A549 (cell line): ENCODE measurements around the gene MAFG. TPM values are rescaled to one million over a fixed set of nuclear protein-coding genes. Genes with fewer than 3 reads are reported as not detected.

Experiments used
- ATAC-seq, 2 experiments: fragments of 200-7000 bp in 1 of 2; fragments of >200 bp in 1 of 2; cut with Nextera tagmentation in 1 of 2; cut with Tn5 transposase in 1 of 2; 3 replicates each; pipeline versions ENCODE4 v1.8.0 to v1.9.1; 2018 to 2020; ENCODE audit warnings: mild to moderate bottlenecking in 1 of 2, moderate library complexity in 1 of 2
- CTCF ChIA-PET: fragments of 300-600 bp; sonication (Branson Sonifier 250); formaldehyde crosslinking; extraction: SDS; loops from one replicate; lab custom pipeline; 2021; ENCODE audit warnings: antibody characterized with exemption, inconsistent platforms; lab: Yijun Ruan, JAX
- POLR2A ChIA-PET: fragments of 350-600 bp; formaldehyde crosslinking; extraction: SDS; loops from one replicate; lab custom pipeline; 2021; ENCODE audit warnings: antibody characterized with exemption, inconsistent platforms; lab: Yijun Ruan, JAX
- DNase-seq, 2 experiments: peaks; one replicate each; pipeline versions ENCODE4 v3.0.0 to v3.0.0-alpha.2; 2011 to 2016; ENCODE audit warnings: low read depth in 1 of 2, low spot score in 1 of 2
- FAIRE-seq: peaks from 2 replicates; lab custom pipeline; 2011; peaks lifted over from hg19 to GRCh38; lab: Jason Lieb, UNC
- H3K27ac ChIP-seq, 2 experiments: fragments of >200 bp; sonication (Bioruptor Twin); formaldehyde crosslinking; 3 replicates each; pipeline ENCODE4 v1.5.1; 2016 to 2017
- H3K4me1 ChIP-seq: fragments of >200 bp; sonication (Bioruptor Twin); formaldehyde crosslinking; 3 replicates; pipeline ENCODE4 v1.6.1; 2016
- H3K4me2 ChIP-seq: fragments of >200 bp; sonication (Bioruptor Twin); formaldehyde crosslinking; 3 replicates; pipeline ENCODE4 v1.6.1; 2016
- H3K4me3 ChIP-seq: fragments of >200 bp; sonication (Bioruptor Twin); formaldehyde crosslinking; 3 replicates; pipeline ENCODE4 v1.5.1; 2016
- H3K9me3 ChIP-seq: fragments of >200 bp; sonication (Bioruptor Twin); formaldehyde crosslinking; 3 replicates; pipeline ENCODE4 v1.6.1; 2016
- CHD2 ChIP-seq: fragments of 150-350 bp; IDR thresholded peaks from 2 replicates; pipeline ENCODE4 v1.6.1; 2014; ENCODE audit warnings: low read length; ENCODE audit not compliant: partially characterized antibody
- CHD4 ChIP-seq: fragments of 200-600 bp; sonication (generic); IDR thresholded peaks from 2 replicates; pipeline ENCODE4 v1.6.1; 2016; ENCODE audit warnings: antibody characterized with exemption, mild to moderate bottlenecking, borderline replicate concordance
- EHMT2 ChIP-seq: fragments of 200-600 bp; sonication (generic); IDR thresholded peaks from 2 replicates; pipeline ENCODE4 v1.6.1; 2016; ENCODE audit warnings: antibody characterized with exemption, low read depth, mild to moderate bottlenecking, moderate library complexity
- ESRRA ChIP-seq: fragments of 150-350 bp; IDR thresholded peaks from 2 replicates; pipeline ENCODE4 v1.6.1; 2014; ENCODE audit warnings: mild to moderate bottlenecking, low read length, borderline replicate concordance
- FOXS1 ChIP-seq: fragments of 250-450 bp; sonication (Bioruptor Pico); IDR thresholded peaks from 2 replicates; pipeline ENCODE4 v1.5.0; 2020; ENCODE audit warnings: mild to moderate bottlenecking, moderate library complexity
- HDAC2 ChIP-seq: fragments of 200-600 bp; sonication (generic); IDR thresholded peaks from 2 replicates; pipeline ENCODE4 v1.6.1; 2016
- HES2 ChIP-seq: fragments of >200 bp; sonication (Bioruptor Twin); formaldehyde crosslinking; IDR thresholded peaks from 2 replicates; pipeline ENCODE4 v1.6.1; 2016
- HEYL ChIP-seq: fragments of 250-450 bp; sonication (Bioruptor Pico); IDR thresholded peaks from 2 replicates; pipeline ENCODE4 v1.8.0; 2021; ENCODE audit warnings: mild to moderate bottlenecking, moderate library complexity
- HOXA7 ChIP-seq: fragments of 250-450 bp; sonication (Bioruptor Pico); IDR thresholded peaks from 2 replicates; pipeline ENCODE4 v1.5.0; 2020; ENCODE audit warnings: mild to moderate bottlenecking, moderate library complexity
- KDM1A ChIP-seq: fragments of 200-600 bp; sonication (generic); IDR thresholded peaks from 2 replicates; pipeline ENCODE4 v1.6.1; 2016; ENCODE audit warnings: low read depth, mild to moderate bottlenecking
- MAFK ChIP-seq: fragments of 450-650 bp; IDR thresholded peaks from 2 replicates; pipeline ENCODE4 v1.6.1; 2014; ENCODE audit not compliant: partially characterized antibody
- NR3C1 ChIP-seq: fragments of >200 bp; sonication (Bioruptor Twin); formaldehyde crosslinking; IDR thresholded peaks from 3 replicates; pipeline ENCODE4 v1.6.1; 2017
- PHF8 ChIP-seq: fragments of 200-600 bp; sonication (generic); IDR thresholded peaks from 2 replicates; pipeline ENCODE4 v1.6.1; 2016; ENCODE audit warnings: low read depth, mild to moderate bottlenecking, antibody characterized with exemption, moderate library complexity, borderline replicate concordance
- POLR2A ChIP-seq: IDR thresholded peaks from 2 replicates; pipeline ENCODE4 v1.6.1; 2012; ENCODE audit warnings: mild to moderate bottlenecking, low read length
- POLR2AphosphoS2 ChIP-seq: conservative IDR thresholded peaks from 2 replicates; pipeline ENCODE4 v1.6.1; 2012; ENCODE audit warnings: low read length, improper control_type of control experiment, inconsistent platforms
- RAD21 ChIP-seq, 2 experiments: fragments of >200 bp in 1 of 2; sonication (Bioruptor Twin) in 1 of 2; formaldehyde crosslinking in 1 of 2; IDR thresholded peaks in 1 of 2; conservative IDR thresholded peaks in 1 of 2; 2 replicates in 1 of 2; 3 replicates in 1 of 2; pipeline ENCODE4 v1.6.1; 2012 to 2018; ENCODE audit warnings: inconsistent platforms in 1 of 2
- SMC3 ChIP-seq: fragments of >200 bp; sonication (Bioruptor Twin); formaldehyde crosslinking; IDR thresholded peaks from 3 replicates; pipeline ENCODE4 v1.6.1; 2018; ENCODE audit warnings: inconsistent platforms
- TFCP2L1 ChIP-seq: fragments of 250-450 bp; sonication (Bioruptor Pico); IDR thresholded peaks from 2 replicates; pipeline ENCODE4 v1.5.0; 2021; ENCODE audit warnings: mild to moderate bottlenecking
- TP53 ChIP-seq: fragments of 250-450 bp; sonication (Bioruptor Pico); IDR thresholded peaks from 2 replicates; pipeline ENCODE4 v1.5.0; 2021; ENCODE audit warnings: mild to moderate bottlenecking, moderate library complexity
- ZNF302 ChIP-seq: fragments of 250-450 bp; sonication (Bioruptor Pico); IDR thresholded peaks from 2 replicates; pipeline ENCODE4 v1.9.0; 2021; ENCODE audit warnings: inconsistent platforms, mild to moderate bottlenecking, moderate library complexity
- ZSCAN20 ChIP-seq: fragments of 250-450 bp; sonication (Bioruptor Pico); IDR thresholded peaks from 2 replicates; pipeline ENCODE4 v1.8.0; 2022; ENCODE audit warnings: mild to moderate bottlenecking, moderate library complexity
- WGBS: methylation state at CpG from one replicate; pipeline ENCODE4 v1.1.6; 2017; ENCODE audit errors: missing lambda C conversion rate; 5-methylcytosine and 5-hydroxymethylcytosine counted together
- polyA plus RNA-seq, 4 experiments: library from polyadenylated mRNA; depleted of rRNA in 3 of 4; stranded (reverse); fragments of >200 nt; fragmentation: RNase III in 1 of 4; extraction: RNeasy Plus Mini Kit Qiagen cat#74134 plus additional on column Dnase treatment in 1 of 4; gene quantifications; 2 replicates in 3 of 4; 3 replicates in 1 of 4; pipeline ENCODE4 v1.2.3, GENCODE V29; 2011 to 2017
- TF ChIP-seq, protein P1 (sequence below): fragments of >200 bp; sonication (Bioruptor Twin); formaldehyde crosslinking; IDR thresholded peaks from 3 replicates; pipeline ENCODE4 v1.6.1; 2016
- TF ChIP-seq, protein P2 (sequence below): fragments of 200-600 bp; sonication (generic); IDR thresholded peaks from 2 replicates; pipeline ENCODE4 v1.6.1; 2016; ENCODE audit warnings: antibody characterized with exemption, mild to moderate bottlenecking, moderate library complexity
- TF ChIP-seq, protein P3 (sequence below): fragments of 450-650 bp; IDR thresholded peaks from 2 replicates; pipeline ENCODE4 v1.6.1; 2014; ENCODE audit warnings: antibody characterized with exemption

MAFG gene
- polyA plus RNA-seq, 2 of the 4 experiments (the other 2 are of a cell fraction): 47.9 to 57.9 TPM

- H3K9me3 ChIP-seq: no peaks in the 10 kb centered on the region
- TF ChIP-seq TFCP2L1 (no peak), ESRRA (no peak), CHD4 (no peak), EHMT2 (no peak), ZSCAN20 (CRISPR knock-in tag) (no peak), MAFK (no peak), SMC3 (no peak), HEYL (CRISPR knock-in tag) (no peak), HOXA7 (CRISPR knock-in tag) (no peak)
- TF ChIP-seq, protein P1, sequence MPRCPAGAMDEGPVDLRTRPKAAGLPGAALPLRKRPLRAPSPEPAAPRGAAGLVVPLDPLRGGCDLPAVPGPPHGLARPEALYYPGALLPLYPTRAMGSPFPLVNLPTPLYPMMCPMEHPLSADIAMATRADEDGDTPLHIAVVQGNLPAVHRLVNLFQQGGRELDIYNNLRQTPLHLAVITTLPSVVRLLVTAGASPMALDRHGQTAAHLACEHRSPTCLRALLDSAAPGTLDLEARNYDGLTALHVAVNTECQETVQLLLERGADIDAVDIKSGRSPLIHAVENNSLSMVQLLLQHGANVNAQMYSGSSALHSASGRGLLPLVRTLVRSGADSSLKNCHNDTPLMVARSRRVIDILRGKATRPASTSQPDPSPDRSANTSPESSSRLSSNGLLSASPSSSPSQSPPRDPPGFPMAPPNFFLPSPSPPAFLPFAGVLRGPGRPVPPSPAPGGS: no peak
- no peak overlapping the region for H3K4me2 ChIP-seq
- FAIRE-seq (no peak), ATAC-seq (no peak), DNase-seq (no peak)
- CTCF ChIA-PET: interaction anchor here (0.9 to 17.3 kb wide), 8 partner anchors 13 to 85 kb away, joined by 3 to 170 read pairs (median 5); partner anchors contain the start of genes CENPX, LRRC45, MAFG and NOTUM
- 77% methylated on average over 9 of the region's 9 CpGs for WGBS
- H3K4me3 ChIP-seq: no peak overlapping the region
- POLR2A ChIA-PET: no interaction called here
- no peak overlapping the region for H3K27ac ChIP-seq
- no peaks in the 10 kb centered on the region for H3K4me1 ChIP-seq
Observed at GRCh38 chr17:81944858-81945257, 17.3 kb upstream of the MAFG start.

- FAIRE-seq: no peak
Observed at GRCh38 chr17:81942167-81942553, 14.6 kb upstream of the MAFG start.

More at GRCh38 chr17:81942167-81942553, 14.6 kb upstream of the MAFG start:
- ChIA-PET POLR2A (no interaction called here), CTCF (interaction anchor here (0.6 to 17.3 kb wide), 10 partner anchors 8 to 433 kb away, joined by 3 to 170 read pairs (median 4); partner anchors contain the start of genes CENPX, LRRC45, MAFG and NOTUM)
- ATAC-seq: no peak
- H3K4me3 ChIP-seq: no peak overlapping the region
- peaks cover 4% of the 10 kb centered on the region; the same call in 2 of the 3 replicates for H3K4me1 ChIP-seq
- TF ChIP-seq CHD2 (no peak), POLR2A (no peak), FOXS1 (CRISPR knock-in tag) (no peak), HES2 (no peak), ESRRA (no peak), HDAC2 (no peak), ZNF302 (no peak), KDM1A (no peak), TP53 (CRISPR knock-in tag) (no peak), POLR2AphosphoS2 (no peak), PHF8 (no peak), RAD21 (conservative IDR thresholded peaks at IDR 0.05 in 1 of 2, IDR thresholded peaks at IDR 0.05 in 1 of 2) (no peak), SMC3 (no peak), NR3C1 (no peak)
- TF ChIP-seq, protein P2, sequence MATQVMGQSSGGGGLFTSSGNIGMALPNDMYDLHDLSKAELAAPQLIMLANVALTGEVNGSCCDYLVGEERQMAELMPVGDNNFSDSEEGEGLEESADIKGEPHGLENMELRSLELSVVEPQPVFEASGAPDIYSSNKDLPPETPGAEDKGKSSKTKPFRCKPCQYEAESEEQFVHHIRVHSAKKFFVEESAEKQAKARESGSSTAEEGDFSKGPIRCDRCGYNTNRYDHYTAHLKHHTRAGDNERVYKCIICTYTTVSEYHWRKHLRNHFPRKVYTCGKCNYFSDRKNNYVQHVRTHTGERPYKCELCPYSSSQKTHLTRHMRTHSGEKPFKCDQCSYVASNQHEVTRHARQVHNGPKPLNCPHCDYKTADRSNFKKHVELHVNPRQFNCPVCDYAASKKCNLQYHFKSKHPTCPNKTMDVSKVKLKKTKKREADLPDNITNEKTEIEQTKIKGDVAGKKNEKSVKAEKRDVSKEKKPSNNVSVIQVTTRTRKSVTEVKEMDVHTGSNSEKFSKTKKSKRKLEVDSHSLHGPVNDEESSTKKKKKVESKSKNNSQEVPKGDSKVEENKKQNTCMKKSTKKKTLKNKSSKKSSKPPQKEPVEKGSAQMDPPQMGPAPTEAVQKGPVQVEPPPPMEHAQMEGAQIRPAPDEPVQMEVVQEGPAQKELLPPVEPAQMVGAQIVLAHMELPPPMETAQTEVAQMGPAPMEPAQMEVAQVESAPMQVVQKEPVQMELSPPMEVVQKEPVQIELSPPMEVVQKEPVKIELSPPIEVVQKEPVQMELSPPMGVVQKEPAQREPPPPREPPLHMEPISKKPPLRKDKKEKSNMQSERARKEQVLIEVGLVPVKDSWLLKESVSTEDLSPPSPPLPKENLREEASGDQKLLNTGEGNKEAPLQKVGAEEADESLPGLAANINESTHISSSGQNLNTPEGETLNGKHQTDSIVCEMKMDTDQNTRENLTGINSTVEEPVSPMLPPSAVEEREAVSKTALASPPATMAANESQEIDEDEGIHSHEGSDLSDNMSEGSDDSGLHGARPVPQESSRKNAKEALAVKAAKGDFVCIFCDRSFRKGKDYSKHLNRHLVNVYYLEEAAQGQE: no peak
- TF ChIP-seq, protein P3, sequence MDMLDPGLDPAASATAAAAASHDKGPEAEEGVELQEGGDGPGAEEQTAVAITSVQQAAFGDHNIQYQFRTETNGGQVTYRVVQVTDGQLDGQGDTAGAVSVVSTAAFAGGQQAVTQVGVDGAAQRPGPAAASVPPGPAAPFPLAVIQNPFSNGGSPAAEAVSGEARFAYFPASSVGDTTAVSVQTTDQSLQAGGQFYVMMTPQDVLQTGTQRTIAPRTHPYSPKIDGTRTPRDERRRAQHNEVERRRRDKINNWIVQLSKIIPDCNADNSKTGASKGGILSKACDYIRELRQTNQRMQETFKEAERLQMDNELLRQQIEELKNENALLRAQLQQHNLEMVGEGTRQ: no peak
- no peak overlapping the region for H3K4me2 ChIP-seq
- no peak for DNase-seq
- no peaks in the 10 kb centered on the region for H3K9me3 ChIP-seq
- WGBS: 61% methylated on average over 12 of the region's 12 CpGs
- no peak overlapping the region for H3K27ac ChIP-seq
